Activated CD8-positive, alpha-beta memory T cell treated with anti-CD3 and anti-CD28 coated beads for 4 hours (primary cell): ENCODE results near the gene NCCRP1.

Experiments used
- DNase-seq, 2 donors: peaks; one replicate each; pipeline ENCODE4 v3.0.0-alpha.2; 2020; ENCODE audit warnings: low read depth in 2 of 2

Gene NCCRP1

GRCh38 chr19:39196860-39197562, at the start of gene NCCRP1:
NCCRP1 (plus strand) TSS chr19:39196964; CDS start chr19:39196983, 19 bp downstream.
- DNase-seq: no peak

GRCh38 chr19:39147480-39147879, 49.3 kb upstream of the NCCRP1 start:
- no peak for DNase-seq

- DNase-seq: no peak
Observed at GRCh38 chr19:39148939-39149529, 47.7 kb upstream of the NCCRP1 start.

- no peak for DNase-seq
Observed at GRCh38 chr19:39150235-39150634, 46.5 kb upstream of the NCCRP1 start.

GRCh38 chr19:39150807-39151600, 45.8 kb upstream of the NCCRP1 start:
- no peak for DNase-seq

- DNase-seq: no peak
Observed at GRCh38 chr19:39152066-39152465, 44.7 kb upstream of the NCCRP1 start.

- DNase-seq: no peak
Observed at GRCh38 chr19:39154100-39154628, 42.6 kb upstream of the NCCRP1 start.

- DNase-seq: no peak
Observed at GRCh38 chr19:39154629-39155100, 42.1 kb upstream of the NCCRP1 start.

GRCh38 chr19:39155114-39155700, 41.6 kb upstream of the NCCRP1 start:
- no peak for DNase-seq

GRCh38 chr19:39155741-39156140, 41.0 kb upstream of the NCCRP1 start:
- no peak for DNase-seq

- no peak for DNase-seq
Observed at GRCh38 chr19:39156326-39157230, 40.2 kb upstream of the NCCRP1 start.

- DNase-seq: no peak
Observed at GRCh38 chr19:39157275-39157996, 39.3 kb upstream of the NCCRP1 start.

GRCh38 chr19:39157997-39158389, 38.8 kb upstream of the NCCRP1 start:
- DNase-seq: no peak

- DNase-seq: no peak
Observed at GRCh38 chr19:39158646-39159260, 38.0 kb upstream of the NCCRP1 start.

- no peak for DNase-seq
Observed at GRCh38 chr19:39160523-39160861, 36.3 kb upstream of the NCCRP1 start.

- DNase-seq: no peak
Observed at GRCh38 chr19:39160889-39161672, 35.7 kb upstream of the NCCRP1 start.

- no peak for DNase-seq
Observed at GRCh38 chr19:39162441-39163043, 34.2 kb upstream of the NCCRP1 start.

- no peak for DNase-seq
Observed at GRCh38 chr19:39163621-39164020, 33.1 kb upstream of the NCCRP1 start.

GRCh38 chr19:39164289-39164688, 32.5 kb upstream of the NCCRP1 start:
- DNase-seq: no peak
